IMR-90 (cell line): ENCODE measurements around the gene MEN1.

ENCODE experiments used
- BHLHE40 ChIP-seq: fragments of 150-350 bp; IDR thresholded peaks from 2 replicates; pipeline ENCODE4 v1.6.1; 2016; ENCODE audit warnings: mild to moderate bottlenecking, low read depth, low read length
- CEBPB ChIP-seq: IDR thresholded peaks from 2 replicates; pipeline ENCODE4 v1.6.1; 2012; ENCODE audit warnings: low read depth, low read length, improper control_type of control experiment
- CHD1 ChIP-seq: IDR thresholded peaks from 2 replicates; pipeline ENCODE4 v1.6.1; 2012; ENCODE audit warnings: low read depth, low read length, improper control_type of control experiment
- CTCF ChIP-seq: conservative IDR thresholded peaks from 2 replicates; pipeline ENCODE4 v1.5.1; 2012; ENCODE audit warnings: mild to moderate bottlenecking, low read depth, low read length, improper control_type of control experiment
- FOS ChIP-seq: fragments of 150-350 bp; IDR thresholded peaks from 2 replicates; pipeline ENCODE4 v1.6.1; 2016; ENCODE audit warnings: low read depth, low read length
- MAZ ChIP-seq: IDR thresholded peaks from 2 replicates; pipeline ENCODE4 v1.6.1; 2012; ENCODE audit warnings: low read depth, mild to moderate bottlenecking, low read length, improper control_type of control experiment, moderate library complexity, borderline replicate concordance
- MXI1 ChIP-seq: IDR thresholded peaks from 2 replicates; pipeline ENCODE4 v1.6.1; 2012; ENCODE audit warnings: low read depth, mild to moderate bottlenecking, low read length, moderate library complexity, borderline replicate concordance
- POLR2A ChIP-seq: IDR thresholded peaks from 2 replicates; pipeline ENCODE4 v1.6.1; 2012; ENCODE audit warnings: mild to moderate bottlenecking, low read depth, low read length
- RAD21 ChIP-seq: IDR thresholded peaks from 2 replicates; pipeline ENCODE4 v1.6.1; 2012; ENCODE audit warnings: low read length, improper control_type of control experiment
- RFX5 ChIP-seq: IDR thresholded peaks from 2 replicates; pipeline ENCODE4 v1.8.0; 2012; ENCODE audit warnings: low read depth, mild to moderate bottlenecking, low read length, moderate library complexity
- SMC3 ChIP-seq: fragments of 150-350 bp; IDR thresholded peaks from 2 replicates; pipeline ENCODE4 v1.6.1; 2016; ENCODE audit warnings: low read depth, mild to moderate bottlenecking, antibody characterized with exemption, low read length, moderate library complexity

GRCh38 chr11:64762277-64762673 lies 48.1 kb downstream of the MEN1 start:
- no peak for TF ChIP-seq CTCF
- no peak for TF ChIP-seq FOS
- TF ChIP-seq MXI1: no peak
- no peak for TF ChIP-seq SMC3
- TF ChIP-seq BHLHE40: no peak
- no peak for TF ChIP-seq CHD1
- no peak; the same call in 1 of the 2 replicates for TF ChIP-seq POLR2A
- TF ChIP-seq RFX5: no peak
- TF ChIP-seq CEBPB: no peak
- no peak for TF ChIP-seq MAZ
- TF ChIP-seq RAD21: no peak
